PC-3 (cell line): ENCODE measurements around the gene UMODL1.

Source experiments
- EZH2 ChIP-seq: fragments of 300-600 bp; sonication (generic); IDR thresholded peaks from one replicate; pipeline ENCODE4 v1.6.1; 2017; ENCODE audit warnings: antibody characterized with exemption, mild to moderate bottlenecking, low read length; ENCODE audit not compliant: unreplicated experiment
- TF ChIP-seq, protein P1 (sequence below): fragments of 300-600 bp; sonication (generic); conservative IDR thresholded peaks from 2 replicates; pipeline ENCODE4 v1.5.1; 2017; ENCODE audit warnings: antibody characterized with exemption, low read depth, mild to moderate bottlenecking, low read length

DNA sequence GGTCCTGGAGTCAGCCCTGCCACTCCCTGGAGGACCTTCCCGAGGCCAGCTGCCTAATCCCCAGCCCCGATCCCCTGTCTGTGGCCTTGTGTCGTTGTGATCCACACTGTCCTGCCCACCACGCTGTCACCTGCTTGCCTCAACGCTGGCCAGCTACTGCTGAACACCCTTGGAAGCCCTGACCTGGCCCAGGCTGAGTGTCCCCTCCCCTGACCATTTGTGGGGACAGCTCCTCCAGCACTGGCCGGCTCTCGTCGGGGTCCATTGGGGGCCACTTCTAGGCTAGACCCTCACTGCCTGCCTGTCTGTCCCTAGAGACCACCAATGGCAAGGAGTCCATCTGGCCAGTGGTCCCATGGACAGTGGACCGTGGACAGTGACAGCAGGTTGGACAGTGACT is 12.0 kb upstream of the UMODL1 start:
- TF ChIP-seq, protein P1, sequence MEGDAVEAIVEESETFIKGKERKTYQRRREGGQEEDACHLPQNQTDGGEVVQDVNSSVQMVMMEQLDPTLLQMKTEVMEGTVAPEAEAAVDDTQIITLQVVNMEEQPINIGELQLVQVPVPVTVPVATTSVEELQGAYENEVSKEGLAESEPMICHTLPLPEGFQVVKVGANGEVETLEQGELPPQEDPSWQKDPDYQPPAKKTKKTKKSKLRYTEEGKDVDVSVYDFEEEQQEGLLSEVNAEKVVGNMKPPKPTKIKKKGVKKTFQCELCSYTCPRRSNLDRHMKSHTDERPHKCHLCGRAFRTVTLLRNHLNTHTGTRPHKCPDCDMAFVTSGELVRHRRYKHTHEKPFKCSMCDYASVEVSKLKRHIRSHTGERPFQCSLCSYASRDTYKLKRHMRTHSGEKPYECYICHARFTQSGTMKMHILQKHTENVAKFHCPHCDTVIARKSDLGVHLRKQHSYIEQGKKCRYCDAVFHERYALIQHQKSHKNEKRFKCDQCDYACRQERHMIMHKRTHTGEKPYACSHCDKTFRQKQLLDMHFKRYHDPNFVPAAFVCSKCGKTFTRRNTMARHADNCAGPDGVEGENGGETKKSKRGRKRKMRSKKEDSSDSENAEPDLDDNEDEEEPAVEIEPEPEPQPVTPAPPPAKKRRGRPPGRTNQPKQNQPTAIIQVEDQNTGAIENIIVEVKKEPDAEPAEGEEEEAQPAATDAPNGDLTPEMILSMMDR, result no peak
- no peak for TF ChIP-seq EZH2
